ENCODE results near the gene ARHGAP12.
"Not testable (repeated sequence)": the region's sequence is repeated elsewhere in the genome, so short reads cannot be mapped to it uniquely, and the experiment has no call there.

Gene ARHGAP12

DNA sequence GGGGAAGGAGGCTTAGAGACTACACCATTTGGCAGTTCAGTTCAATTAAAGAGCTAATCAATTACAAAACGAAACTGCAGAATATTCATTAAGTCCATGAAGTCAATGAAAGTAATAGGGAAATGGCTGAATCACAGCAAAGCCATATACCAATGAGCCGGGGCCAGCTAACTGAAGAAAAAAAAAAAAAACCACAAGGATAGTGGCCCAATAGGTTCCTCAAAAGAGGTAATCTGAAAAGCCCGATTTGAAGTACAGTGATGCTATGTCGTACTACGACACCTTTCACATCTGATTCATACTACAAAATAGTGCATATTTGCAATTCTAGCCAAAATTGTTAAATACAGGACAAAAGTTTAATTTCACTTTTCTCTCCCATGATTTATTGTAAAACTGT, 2.5 kb downstream of the ARHGAP12 start:
- no peak for DNase-seq (ENCODE audit: low read depth in 2 of 2, low spot score in 1 of 2)

DNA sequence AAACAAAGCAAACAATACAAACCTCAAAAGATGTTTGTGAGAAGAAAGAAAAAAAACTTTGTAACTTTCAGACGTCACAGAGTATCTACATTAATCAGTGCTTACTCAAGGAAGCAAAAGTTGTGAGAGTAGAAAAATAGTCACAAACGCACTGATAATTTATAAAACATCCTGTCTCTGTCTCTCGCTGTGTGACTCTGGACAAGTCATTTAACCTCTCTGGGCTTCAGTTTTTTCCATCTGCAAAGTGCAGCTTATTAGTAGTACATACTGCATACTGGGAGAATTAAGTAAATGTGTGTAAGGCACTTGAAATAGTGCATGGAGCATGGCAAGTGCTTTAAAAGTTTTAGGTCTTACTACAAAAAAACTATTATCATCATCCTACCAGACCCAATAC, 3.8 kb downstream of the ARHGAP12 start:
- DNase-seq (ENCODE audit: low read depth in 2 of 2, low spot score in 1 of 2): no peak

DNA sequence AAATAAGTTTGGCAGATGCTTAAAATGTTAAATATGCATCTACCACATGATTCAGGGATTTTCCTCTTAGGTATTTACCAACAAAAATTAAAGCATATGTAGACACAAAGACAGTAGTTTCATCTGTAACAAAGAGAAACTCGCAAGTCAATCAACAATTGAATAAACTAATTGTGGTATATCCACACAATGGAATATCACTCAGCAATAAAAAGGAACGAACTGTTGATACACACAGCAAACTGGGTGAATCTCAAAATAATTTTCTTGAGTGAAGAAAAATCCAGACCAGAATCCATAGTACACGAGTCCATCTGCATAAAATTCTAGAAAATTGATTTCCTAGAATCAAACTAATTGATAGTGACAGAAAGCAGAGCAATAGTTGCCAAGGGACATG, 5.2 kb downstream of the ARHGAP12 start:
- no peak for DNase-seq (ENCODE audit: low read depth in 2 of 2, low spot score in 1 of 2)

DNA sequence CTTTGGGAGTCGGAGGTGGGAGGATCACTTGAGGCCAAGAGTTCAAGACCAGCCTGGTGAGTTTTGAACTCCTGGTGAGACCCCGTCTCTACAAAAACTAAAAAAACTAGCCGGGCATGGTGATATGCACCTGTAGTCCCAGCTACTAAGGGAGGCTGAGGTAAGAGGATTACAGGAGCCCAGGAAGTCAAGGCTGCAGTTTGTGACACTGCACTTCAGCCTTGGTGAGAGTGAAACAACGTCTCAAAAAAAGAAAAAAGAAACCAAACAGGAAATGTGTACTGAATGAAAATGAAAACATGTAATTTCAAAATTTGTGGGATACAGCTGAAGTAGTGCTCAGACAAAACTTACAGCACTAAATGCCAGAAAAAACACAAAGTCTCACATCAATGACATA, 7.6 kb downstream of the ARHGAP12 start:
- DNase-seq (ENCODE audit: low read depth in 2 of 2, low spot score in 1 of 2): no peak

DNA sequence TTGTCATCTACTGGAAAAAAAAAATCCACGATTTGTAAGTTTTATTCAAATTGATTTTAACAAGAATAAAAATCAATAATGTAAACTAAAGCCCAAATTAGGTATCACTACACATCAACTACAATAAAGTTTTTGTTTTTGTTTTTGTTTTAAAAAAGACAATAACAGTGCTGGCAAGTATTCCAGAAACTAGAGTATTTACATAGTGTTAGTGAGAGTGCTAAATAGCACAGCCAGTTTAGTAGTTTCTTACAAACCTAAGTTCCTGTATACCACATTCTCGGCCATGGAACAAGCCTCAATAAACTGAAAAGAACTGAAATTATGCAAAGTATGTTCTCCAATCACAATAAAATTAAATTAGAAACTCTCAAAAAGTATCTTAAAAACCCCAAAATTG, 8.1 kb downstream of the ARHGAP12 start:
- no peak for DNase-seq (ENCODE audit: low read depth in 2 of 2, low spot score in 1 of 2)

DNA sequence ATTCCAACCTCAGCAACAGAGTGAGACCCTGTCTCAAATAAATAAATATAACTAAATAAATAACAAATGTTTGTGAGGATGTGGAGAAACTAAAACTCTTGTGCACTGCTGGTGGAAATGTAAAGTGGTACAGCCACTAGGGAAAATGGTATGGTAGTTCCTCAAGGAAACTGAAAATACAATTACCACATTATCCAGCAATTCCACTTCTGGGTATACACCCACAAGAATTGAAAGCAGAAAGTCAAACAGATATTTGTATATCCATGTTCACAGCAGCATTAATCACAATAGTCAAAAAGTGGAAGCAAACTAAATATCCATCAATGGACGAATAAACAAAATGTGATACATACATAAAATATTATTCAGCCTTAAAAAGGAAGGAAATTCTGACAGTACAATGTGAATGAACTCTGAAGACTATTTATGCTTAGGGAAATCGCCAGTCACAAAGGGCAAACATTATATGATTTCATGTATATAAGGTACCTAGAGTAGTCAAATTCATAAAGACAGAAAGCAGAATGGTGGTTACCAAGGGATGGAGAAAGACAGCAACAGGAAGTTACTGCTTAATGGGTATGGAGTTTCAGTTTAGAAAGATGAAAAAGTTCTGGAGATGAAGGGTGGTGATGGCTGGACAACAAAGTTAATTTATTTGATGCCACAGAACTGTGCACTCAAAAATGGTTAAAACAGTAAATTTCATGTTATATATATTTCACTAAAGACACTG, 9.8 kb downstream of the ARHGAP12 start:
- no peak for DNase-seq (ENCODE audit: low read depth in 2 of 2, low spot score in 1 of 2)

DNA sequence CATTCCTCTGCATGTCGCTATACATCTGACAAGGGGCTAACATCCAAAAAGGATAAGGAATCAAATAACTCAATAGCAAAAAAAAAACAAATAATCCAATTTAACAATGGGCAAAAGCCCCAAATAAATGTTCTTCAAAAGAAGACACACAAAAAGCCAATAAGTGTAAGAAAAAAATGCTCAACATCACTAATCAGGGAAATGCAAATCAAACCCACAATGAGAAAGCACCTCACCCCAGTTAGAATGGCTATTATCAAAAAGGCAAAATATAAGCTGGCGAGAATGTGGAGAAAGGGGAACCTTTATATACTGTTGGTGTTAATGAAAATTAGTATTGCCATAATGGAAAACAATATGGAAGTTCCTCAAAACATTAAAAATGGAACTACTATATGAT, 14.3 kb downstream of the ARHGAP12 start:
- no peak for DNase-seq (ENCODE audit: low read depth in 2 of 2, low spot score in 1 of 2)

DNA sequence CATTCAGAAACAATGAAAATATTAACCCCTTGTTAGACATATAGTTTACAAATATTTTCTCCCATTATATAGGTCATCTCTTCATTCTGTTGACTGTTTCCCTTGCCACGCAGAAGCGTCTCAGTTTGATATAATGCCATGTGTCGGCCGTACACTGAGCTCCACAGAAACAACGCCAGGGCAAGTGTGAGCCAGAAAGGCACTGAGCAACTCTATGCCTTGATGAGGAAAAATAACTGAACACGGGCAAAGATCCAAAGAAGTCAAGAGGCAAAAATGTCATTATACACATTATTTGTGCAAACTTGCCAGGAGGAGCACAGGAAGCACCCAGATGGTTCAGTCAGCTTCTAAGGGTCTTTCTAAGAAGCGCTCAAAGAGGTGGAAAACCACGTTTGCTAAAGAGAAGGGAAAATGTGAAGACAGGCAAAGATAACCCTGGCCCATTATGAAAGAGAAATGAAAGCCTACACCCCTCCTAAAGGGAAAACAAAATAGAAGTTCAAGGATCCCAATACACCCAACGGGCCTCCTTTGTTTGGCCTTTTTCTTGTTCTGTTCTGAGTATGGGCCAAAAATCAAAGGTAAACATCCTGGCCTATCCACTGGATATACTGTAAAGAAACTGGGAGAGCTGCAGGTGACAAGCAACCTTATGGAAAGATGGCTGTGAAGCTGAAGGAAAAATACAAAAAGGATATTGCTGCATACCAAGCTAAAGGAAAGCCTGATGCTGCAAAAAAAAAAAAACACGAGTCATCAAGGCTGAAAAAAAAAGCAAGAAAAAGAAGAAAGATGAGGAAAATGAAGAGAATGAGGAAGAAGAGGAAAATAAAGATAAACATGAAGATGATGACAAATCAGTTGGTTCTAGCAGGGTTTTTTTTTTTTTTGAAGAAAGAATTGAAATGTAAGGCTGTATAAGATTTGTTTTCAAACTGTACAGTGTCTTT, 15.5 kb downstream of the ARHGAP12 start:
- no peak for DNase-seq (ENCODE audit: low read depth in 2 of 2, low spot score in 1 of 2)

DNA sequence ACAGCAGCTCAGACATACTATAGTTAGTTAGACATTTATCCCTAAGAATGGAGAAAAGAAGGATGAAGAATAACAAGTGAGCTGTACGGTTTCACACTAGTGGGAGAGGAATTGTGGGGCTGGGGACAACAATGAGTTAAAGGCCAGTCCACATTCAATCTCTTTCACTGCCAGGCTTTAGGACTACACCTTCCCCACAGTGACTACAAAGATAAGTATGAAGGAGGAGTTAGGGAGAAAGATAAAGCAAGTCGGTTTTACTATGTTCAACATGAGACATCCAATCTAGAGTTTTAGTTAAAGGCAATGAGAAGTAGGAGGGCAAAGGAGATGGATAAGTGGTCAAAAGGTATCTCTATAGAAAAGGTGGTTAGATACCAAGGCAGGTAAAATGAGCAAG, 16.3 kb downstream of the ARHGAP12 start:
- DNase-seq (ENCODE audit: low read depth in 2 of 2, low spot score in 1 of 2): no peak

DNA sequence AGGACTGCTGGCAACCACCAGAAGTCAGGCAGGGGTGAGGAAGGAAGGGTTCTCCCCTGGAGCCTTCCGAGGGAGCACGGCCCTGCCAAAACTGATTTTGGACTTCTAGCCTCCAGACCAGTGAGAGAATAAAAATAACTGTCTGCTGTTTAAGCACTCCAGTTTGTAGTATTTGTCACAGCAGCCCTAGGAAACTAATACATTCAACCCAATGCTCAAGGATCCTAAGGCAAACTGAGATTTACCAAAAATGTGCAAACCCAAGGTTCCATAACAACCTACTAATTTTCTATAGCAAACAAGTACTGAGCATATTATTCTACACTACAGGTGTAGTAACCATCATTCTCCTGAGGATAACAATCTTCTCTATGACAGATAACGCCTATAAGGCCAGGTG, 18.6 kb downstream of the ARHGAP12 start:
- DNase-seq (ENCODE audit: low read depth in 2 of 2, low spot score in 1 of 2): no peak

DNA sequence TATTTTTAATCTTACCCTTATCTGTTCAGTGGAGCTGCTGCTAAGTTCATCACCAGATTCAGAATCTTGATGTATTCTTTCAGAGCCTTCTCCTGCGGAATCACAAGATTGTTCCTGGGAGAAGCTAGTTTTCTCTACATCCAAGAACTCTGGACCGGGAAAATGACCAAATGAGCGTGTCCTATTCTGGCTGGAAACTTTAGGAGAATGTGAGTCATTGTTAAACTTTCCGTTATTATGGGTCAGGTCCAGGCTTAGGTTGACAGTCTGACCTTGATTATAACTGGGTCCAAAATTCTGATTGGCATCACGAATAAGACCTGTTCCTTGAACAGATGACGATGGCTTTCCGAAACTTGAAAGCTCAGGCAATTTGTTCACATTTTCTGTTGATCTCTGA, 20.5 kb downstream of the ARHGAP12 start:
- no peak for DNase-seq (ENCODE audit: low read depth in 2 of 2, low spot score in 1 of 2)

DNA sequence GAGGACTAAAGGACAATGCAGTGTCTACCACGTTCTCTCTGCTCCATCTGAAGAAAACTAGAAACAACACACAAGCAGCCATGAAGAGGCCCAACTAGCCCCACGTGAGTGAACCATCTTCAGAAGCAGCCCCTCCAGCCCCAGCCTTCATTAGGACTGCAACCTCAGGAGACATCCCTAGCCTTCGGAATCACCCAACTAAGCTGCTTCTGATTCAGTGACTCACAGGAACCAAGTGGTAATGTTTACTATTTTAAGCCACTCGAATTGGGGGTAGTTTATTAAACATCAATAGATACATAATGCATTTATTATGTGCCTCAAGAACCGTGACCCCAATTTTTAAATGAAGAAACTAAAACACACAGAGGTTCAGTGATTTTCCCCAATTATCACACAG, 22.6 kb downstream of the ARHGAP12 start:
- no peak for DNase-seq (ENCODE audit: low read depth in 2 of 2, low spot score in 1 of 2)

DNA sequence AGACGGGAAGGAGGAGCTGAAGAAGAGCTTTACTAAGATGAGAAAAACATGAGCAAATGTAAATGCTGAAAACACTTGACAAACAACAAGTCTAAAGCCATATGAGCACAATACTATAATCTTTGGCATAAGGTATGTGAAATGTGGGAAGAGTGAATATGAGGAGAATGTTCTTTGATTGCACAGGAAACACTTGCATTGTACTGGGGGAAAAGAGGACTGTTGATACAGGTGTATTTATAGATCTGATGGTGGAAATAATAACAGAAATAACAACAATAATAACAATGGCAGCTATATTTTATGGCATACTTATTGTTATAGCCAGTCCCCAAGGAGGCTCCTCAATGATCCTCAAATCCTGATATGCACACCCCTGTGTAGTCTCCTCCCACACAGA, 23.0 kb downstream of the ARHGAP12 start:
- no peak for DNase-seq (ENCODE audit: low read depth in 2 of 2, low spot score in 1 of 2)

DNA sequence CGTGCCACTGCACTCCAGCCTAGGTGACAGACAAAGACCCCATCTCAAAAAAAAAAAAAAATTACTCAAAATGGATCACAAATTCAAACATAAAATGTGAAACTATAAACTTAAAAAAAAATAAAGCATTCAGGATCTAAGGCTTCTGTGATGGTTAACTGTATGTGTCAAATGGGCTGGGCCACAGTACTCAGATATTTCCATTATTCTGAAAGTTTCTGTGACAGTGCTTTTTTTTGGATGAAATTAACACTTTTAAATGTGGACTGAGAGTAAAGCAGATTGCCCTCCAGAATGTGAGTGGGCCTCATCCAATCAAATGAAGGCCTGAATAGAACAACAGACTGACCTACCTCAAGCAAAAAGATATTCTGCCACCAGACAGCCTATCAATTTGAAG, 26.0 kb downstream of the ARHGAP12 start:
- no peak for DNase-seq (ENCODE audit: low read depth in 2 of 2, low spot score in 1 of 2)

DNA sequence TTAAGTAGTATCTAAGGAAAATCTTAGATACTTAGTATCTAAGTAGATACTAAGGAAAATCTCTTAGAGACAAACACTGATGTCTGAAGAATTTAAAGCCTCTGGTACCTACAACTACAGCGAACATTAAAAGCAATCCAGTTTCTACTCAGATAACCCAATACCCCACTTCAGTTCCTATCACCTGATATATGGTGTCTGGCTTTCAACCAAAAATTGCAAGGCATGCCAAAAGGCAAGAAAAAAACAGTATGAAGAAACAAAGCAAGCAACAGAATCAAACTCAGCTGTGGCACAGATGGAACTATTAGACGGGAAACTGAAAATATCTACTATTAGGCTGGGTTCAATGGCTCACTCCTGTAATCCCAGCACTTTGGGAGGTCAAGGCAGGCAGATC, 31.1 kb downstream of the ARHGAP12 start:
- DNase-seq (ENCODE audit: low read depth in 2 of 2, low spot score in 1 of 2): no peak

DNA sequence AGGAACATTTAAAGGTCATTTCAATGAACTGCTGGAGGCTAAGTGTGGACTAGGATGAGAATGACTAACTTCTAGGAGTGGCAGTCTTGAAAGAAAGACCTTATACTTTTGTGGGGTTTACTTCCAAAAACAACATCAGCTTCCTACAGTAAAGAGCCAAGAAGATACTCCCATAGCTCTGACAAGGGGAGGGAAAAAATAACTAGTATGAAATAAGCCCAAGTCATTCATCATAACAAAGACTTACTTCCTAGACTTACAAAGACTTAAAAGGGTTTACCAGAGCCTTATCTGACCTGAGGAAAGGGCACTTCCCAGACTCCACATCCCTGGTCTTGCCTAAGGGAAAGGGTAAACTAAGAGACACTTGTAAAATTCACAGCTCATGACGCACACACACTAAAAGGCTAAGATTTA, 31.7 kb downstream of the ARHGAP12 start:
- DNase-seq (ENCODE audit: low read depth in 2 of 2, low spot score in 1 of 2): no peak

DNA sequence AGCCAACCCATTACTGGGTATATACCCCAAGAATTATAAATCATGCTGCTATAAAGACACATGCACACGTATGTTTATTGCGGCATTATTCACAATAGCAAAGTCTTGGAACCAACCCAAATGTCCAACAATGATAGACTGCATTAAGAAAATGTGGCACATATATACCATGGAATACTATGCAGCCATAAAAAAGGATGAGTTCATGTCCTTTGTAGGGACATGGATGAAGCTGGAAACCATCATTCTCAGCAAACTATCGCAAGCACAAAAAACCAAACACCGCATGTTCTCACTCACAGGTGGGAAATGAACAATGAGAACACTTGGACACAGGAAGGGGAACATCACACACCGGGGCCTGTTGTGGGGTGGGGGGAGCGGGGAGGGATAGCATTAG, 32.9 kb downstream of the ARHGAP12 start:
- DNase-seq (ENCODE audit: low read depth in 2 of 2, low spot score in 1 of 2): not testable (repeated sequence)

DNA sequence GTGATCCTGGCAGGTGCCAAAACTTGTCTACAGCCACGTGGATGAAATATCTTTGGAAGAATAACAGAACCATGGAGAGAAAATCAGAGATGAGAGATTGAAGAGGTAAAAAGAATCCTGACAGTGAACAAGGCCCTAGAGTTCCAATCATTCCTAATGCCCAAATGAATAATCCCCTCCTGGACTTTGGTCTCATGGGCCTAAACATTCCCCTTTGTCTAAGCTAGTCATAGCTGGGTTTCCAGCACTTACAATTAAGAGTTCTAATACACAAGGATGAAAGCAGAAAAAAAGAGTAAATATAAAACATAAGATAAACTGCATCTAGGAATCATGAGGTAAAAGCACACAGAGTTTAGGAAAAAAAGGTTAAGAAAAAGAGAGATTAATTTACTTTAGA, 40.2 kb downstream of the ARHGAP12 start:
- DNase-seq (ENCODE audit: low read depth in 2 of 2, low spot score in 1 of 2): no peak

DNA sequence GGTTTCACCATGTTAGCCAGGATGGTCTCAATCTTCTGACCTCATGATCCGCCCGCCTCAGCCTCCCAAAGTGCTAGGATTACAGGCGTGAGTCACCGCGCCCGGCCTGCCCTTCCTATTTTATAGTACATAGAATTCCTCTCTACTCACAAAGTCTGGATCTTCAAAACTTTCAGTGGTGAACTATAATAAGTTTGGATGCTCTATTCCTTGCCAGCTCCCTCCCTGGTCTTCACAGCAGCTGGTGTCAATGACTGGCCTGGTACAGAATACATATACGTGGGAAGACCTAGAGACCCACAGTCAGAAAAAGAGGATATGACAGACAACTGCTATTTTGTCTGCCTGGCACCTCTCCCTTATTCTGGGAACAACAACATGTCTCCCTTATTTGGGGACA, 40.8 kb downstream of the ARHGAP12 start:
- DNase-seq (ENCODE audit: low read depth in 2 of 2, low spot score in 1 of 2): no peak

DNA sequence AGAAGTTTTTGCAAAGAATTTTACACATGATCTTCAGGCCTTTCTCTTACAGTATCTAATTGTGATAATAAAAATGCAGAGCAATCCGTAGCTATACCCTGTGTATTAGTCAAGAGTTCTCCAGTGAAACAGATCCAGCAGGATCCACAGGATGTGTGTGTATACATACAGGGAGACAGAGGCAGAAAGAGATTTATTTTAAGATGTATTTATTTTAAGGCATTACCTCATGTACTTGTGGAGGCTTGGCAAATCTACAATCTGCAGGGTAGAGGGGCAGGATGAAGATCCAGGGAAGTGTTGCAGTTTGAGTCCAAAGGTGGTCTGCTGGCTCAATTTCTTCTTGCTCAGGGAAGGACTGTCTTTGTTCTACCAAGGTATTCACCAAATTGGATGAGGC, 41.7 kb downstream of the ARHGAP12 start:
- DNase-seq (ENCODE audit: low read depth in 2 of 2, low spot score in 1 of 2): no peak

DNA sequence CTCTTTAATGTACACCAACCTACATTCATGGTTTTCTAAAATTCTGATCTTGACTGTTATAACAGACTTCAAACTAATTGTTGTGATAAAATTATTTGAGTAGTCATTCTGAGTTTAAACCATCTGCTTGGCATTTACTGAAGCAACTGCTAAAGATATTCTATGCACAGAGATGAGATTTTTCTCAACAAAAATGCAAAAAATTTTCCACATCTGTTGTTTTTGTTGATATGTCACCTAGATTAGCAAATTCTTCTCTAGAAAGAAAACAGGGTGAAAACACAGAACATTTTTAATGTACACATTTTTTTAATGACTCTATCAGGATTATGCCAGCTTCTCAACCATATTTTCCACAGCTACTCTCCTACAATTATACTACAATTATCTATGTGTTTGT, 42.7 kb downstream of the ARHGAP12 start:
- DNase-seq (ENCODE audit: low read depth in 2 of 2, low spot score in 1 of 2): no peak

DNA sequence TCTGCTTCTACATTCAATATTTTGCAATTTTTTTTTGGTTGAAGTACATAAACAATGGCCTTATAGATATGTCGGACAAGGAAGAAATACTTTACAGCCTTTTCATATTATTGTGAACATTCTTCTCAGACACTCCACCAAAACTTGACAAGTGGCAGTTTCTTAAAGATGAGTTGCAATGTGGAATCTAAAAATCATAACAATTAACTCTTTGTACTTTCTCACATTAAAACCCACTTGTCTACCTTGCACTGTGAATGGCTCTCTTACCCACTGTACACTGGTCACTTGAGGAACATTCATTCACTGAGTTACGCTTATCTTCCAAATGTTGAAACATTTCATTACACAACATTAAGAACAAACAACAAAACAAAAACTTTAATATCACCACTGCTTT, 44.2 kb downstream of the ARHGAP12 start:
- no peak for DNase-seq (ENCODE audit: low read depth in 2 of 2, low spot score in 1 of 2)

DNA sequence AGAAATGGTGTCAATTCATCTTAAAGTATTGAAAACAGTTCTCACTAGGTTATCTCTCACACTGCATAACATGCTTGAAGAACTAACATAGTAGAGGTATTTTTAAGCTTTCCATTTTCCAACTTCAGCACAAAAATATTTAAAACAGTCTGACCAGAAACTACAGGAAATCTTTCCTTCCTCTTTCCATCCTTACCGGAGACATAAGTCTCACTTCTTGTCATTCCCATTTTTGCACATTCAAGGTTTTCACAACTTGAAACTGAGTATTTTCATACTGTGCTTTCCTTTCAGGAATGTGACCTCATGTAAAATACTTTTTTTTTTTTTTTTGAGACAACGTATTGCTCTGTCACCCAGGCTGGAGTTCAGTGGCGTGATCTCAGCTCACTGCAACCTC, 45.2 kb downstream of the ARHGAP12 start:
- DNase-seq (ENCODE audit: low read depth in 2 of 2, low spot score in 1 of 2): no peak
